Progenitor cell of endocrine pancreas (in vitro differentiated cells): ENCODE data around the gene ITIH3. TPM values are rescaled to one million over a fixed set of nuclear protein-coding genes. Genes with fewer than 3 reads are reported as not detected.
A peak's percentile ranks its signal among the peaks of the same experiment; 100 is the strongest.

ENCODE experiments used
- DNase-seq: peaks from one replicate; pipeline ENCODE4 v3.0.0; 2021; ENCODE audit warnings: low spot score; ENCODE audit not compliant: unreplicated experiment
- H3K27ac Mint-ChIP-seq: 2 replicates; pipeline ENCODE4 v1.8.0; 2021; ENCODE audit warnings: mild to moderate bottlenecking, moderate library complexity, mixed read lengths
- H3K27me3 Mint-ChIP-seq: 2 replicates; pipeline ENCODE4 v1.8.0; 2021; ENCODE audit warnings: mixed read lengths
- H3K36me3 Mint-ChIP-seq: 2 replicates; pipeline ENCODE4 v1.8.0; 2022; ENCODE audit warnings: mixed read lengths; ENCODE audit not compliant: insufficient read depth
- H3K4me1 Mint-ChIP-seq: 2 replicates; pipeline ENCODE4 v1.8.0; 2021; ENCODE audit warnings: low read depth, mixed read lengths
- H3K4me3 Mint-ChIP-seq: 2 replicates; pipeline ENCODE4 v1.8.0; 2021; ENCODE audit warnings: low read depth, mild to moderate bottlenecking, moderate library complexity, mixed read lengths
- H3K9me3 Mint-ChIP-seq: 2 replicates; pipeline ENCODE4 v1.8.0; 2021; ENCODE audit warnings: low read depth, mixed read lengths
- total RNA-seq: library from RNA; stranded (reverse); gene quantifications from 2 replicates; pipeline ENCODE4 v1.2.1, GENCODE V29; 2021
- TF ChIP-seq, protein P1 (sequence below): fragments of 200-600 bp; sonication (generic); IDR thresholded peaks from one replicate; pipeline ENCODE4 v1.5.0; 2021; ENCODE audit warnings: antibody characterized with exemption, mild to moderate bottlenecking; ENCODE audit not compliant: unreplicated experiment

ITIH3 gene
- total RNA-seq, 1 donor from 2014 or later: 1.2 TPM

DNA sequence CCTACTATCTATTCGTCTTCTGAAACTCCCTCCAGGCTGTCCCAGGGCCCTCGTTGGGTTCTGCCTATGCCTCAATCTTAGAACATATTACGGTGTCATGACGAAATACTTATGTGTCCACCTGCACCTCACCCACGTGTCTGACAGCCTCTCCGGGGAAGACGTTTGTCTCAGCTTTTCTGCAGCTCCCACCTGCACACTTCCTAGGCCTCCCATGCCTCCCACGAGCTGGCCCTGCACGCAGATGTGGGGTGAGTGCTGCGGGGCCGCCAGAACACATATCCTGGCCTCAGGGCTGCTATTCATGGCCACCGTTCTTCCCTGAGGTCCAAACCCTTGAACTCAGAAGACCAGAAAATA, 47.4 kb downstream of the ITIH3 start:
- peaks cover 1% of the 10 kb centered on the region for H3K36me3 Mint-ChIP-seq
- H3K27me3 Mint-ChIP-seq: no peaks in the 10 kb centered on the region
- TF ChIP-seq, protein P1, sequence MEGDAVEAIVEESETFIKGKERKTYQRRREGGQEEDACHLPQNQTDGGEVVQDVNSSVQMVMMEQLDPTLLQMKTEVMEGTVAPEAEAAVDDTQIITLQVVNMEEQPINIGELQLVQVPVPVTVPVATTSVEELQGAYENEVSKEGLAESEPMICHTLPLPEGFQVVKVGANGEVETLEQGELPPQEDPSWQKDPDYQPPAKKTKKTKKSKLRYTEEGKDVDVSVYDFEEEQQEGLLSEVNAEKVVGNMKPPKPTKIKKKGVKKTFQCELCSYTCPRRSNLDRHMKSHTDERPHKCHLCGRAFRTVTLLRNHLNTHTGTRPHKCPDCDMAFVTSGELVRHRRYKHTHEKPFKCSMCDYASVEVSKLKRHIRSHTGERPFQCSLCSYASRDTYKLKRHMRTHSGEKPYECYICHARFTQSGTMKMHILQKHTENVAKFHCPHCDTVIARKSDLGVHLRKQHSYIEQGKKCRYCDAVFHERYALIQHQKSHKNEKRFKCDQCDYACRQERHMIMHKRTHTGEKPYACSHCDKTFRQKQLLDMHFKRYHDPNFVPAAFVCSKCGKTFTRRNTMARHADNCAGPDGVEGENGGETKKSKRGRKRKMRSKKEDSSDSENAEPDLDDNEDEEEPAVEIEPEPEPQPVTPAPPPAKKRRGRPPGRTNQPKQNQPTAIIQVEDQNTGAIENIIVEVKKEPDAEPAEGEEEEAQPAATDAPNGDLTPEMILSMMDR: no peak
- no peak for DNase-seq
- no peak overlapping the region for H3K4me3 Mint-ChIP-seq
- no peak overlapping the region for H3K27ac Mint-ChIP-seq
- no peaks in the 10 kb centered on the region for H3K9me3 Mint-ChIP-seq
- H3K4me1 Mint-ChIP-seq: peaks cover 13% of the 10 kb centered on the region

DNA sequence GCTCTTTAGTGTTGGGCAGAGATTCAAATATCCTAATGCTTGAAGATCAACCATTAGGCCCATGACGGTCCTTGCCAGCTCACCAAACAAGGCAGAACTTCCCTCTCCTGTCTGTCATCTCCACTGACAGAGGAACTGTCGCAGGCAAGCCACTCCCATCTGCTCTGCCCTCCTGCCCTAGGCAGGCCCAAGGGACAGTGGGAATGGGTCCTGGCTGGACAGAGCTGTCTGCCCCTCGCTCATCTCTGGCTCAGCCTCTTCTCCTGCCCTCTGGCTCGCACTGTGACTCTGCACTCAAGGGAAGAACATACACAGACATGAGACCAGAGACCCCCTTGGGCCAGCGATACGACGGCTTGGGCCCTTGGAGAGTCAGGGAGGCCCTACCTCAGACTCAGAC, 47.8 kb downstream of the ITIH3 start:
- Mint-ChIP-seq H3K4me1 (peaks cover 13% of the 10 kb centered on the region), H3K4me3 (no peak overlapping the region), H3K27ac (no peak overlapping the region)

DNA sequence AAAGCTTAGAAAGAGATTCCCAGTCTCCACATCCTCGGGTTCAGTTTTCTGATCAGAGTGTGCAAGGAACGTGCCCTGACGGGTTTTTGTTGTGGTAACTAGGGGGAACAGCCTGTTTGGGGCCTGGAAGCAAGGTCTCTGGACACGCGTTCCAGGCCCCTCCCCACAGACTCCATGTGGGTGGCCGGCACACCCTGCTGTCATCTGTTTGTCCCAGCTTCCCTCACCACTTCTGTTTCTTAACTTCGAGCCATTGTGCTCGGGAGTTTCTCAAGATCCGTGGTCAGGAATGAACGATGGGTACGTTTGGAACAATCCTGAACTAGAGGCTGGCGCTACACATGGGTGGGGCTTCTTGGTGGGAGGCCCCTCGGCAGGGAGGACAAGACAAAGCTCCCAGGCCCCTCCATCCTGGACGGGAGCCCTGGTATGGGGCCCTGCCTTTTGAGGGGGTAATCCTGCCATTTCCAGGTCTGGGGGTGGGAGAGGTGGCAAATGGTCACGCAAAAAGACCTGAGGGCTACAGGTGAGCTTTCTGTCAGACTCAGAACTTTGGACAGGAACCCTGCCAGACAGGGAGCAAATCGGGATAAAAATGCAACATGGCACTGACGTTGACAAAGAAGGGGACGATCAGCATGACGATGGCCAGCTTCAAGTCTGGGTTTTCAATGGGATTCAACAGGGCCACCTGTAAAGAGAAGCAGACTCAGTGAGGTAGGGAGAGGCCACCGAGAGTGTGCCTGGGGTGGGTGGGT, 48.7 kb downstream of the ITIH3 start:
- TF ChIP-seq, protein P1: no peak
- Mint-ChIP-seq H3K27me3 (no peaks in the 10 kb centered on the region), H3K9me3 (no peaks in the 10 kb centered on the region), H3K27ac (no peak overlapping the region), H3K36me3 (peaks cover 1% of the 10 kb centered on the region), H3K4me3 (no peak overlapping the region), H3K4me1 (peaks cover 13% of the 10 kb centered on the region)
- DNase-seq: no peak

More for the DNA sequence above, 47.8 kb downstream of the ITIH3 start:
- H3K9me3 Mint-ChIP-seq: no peaks in the 10 kb centered on the region
- H3K27me3 Mint-ChIP-seq: no peaks in the 10 kb centered on the region
- no peak for DNase-seq
- TF ChIP-seq, protein P1: no peak
- H3K36me3 Mint-ChIP-seq: peaks cover 1% of the 10 kb centered on the region

DNA sequence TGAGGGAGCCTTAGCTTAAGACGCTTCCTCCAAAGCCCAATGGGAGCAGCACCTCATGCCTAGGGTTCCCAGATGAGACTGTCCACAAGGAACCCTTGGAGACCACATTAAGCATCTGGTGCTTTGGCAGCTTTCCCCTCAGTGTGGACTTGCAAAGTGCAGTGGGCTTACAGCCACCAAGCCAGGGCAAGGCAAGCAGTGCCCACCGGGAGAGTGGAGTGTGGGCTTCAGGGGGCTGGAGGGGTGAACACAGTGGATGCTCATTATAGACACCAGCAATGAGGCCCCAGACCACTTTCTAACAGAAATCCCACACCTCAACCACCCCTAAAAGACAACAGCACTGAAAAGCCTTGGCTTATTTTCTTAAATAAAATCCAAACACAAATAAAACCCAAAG, 49.3 kb downstream of the ITIH3 start:
- H3K27ac Mint-ChIP-seq: peak overlapping the region; percentile 13
- H3K4me1 Mint-ChIP-seq: peaks cover 13% of the 10 kb centered on the region
- no peak overlapping the region for H3K4me3 Mint-ChIP-seq
- no peaks in the 10 kb centered on the region for H3K27me3 Mint-ChIP-seq
- no peaks in the 10 kb centered on the region for H3K9me3 Mint-ChIP-seq
- H3K36me3 Mint-ChIP-seq: peaks cover 1% of the 10 kb centered on the region
- DNase-seq: no peak
- TF ChIP-seq, protein P1: no peak

DNA sequence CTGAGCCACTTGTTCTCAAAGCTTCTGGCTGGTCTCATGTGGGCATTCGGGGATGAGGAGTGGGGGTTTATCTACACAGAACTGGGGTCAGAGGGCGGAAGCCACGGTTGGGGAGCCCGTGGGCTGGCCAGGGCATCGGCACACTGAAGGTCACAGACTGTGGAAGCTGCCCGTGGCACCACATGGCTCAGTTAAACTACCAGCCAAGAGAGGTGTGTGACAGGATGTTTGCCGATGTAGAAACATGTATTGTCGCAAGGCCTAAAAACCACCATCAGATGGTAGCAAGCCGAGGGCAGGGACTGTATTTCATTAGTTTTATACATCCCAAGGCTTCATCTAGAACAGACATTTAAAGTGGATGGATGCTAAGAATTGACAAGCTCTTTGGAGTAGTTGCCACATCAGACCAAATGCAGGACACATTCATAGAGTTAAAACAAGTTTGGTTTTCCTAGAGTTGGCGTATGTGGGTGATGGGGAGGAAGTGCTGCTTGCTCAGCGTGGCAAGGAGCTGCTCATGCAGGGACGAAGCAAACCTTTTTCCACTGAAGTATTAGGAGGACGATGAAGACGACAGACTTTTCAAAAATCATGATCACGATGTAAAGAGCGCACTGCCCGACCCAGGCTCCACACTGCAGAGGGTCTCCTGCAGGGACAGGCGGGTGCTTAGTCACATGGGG, 49.8 kb downstream of the ITIH3 start:
- H3K27me3 Mint-ChIP-seq: no peaks in the 10 kb centered on the region
- peak overlapping the region; percentile 13 for H3K27ac Mint-ChIP-seq
- DNase-seq: no peak
- TF ChIP-seq, protein P1: no peak
- H3K9me3 Mint-ChIP-seq: no peaks in the 10 kb centered on the region
- peaks cover 1% of the 10 kb centered on the region for H3K36me3 Mint-ChIP-seq
- H3K4me1 Mint-ChIP-seq: peaks cover 8% of the 10 kb centered on the region
- no peak overlapping the region for H3K4me3 Mint-ChIP-seq
